Astrocyte of the hippocampus (primary cell): ENCODE measurements around the gene STK17B.
A peak's percentile ranks its signal among the peaks of the same experiment; 100 is the strongest.
"Not testable (repeated sequence)": the region's sequence is repeated elsewhere in the genome, so short reads cannot be mapped to it uniquely, and the experiment has no call there.

Source experiments
- DNase-seq: peaks from one replicate; pipeline ENCODE4 v3.0.0; 2011; ENCODE audit warnings: low read depth, low spot score

Gene STK17B

DNA sequence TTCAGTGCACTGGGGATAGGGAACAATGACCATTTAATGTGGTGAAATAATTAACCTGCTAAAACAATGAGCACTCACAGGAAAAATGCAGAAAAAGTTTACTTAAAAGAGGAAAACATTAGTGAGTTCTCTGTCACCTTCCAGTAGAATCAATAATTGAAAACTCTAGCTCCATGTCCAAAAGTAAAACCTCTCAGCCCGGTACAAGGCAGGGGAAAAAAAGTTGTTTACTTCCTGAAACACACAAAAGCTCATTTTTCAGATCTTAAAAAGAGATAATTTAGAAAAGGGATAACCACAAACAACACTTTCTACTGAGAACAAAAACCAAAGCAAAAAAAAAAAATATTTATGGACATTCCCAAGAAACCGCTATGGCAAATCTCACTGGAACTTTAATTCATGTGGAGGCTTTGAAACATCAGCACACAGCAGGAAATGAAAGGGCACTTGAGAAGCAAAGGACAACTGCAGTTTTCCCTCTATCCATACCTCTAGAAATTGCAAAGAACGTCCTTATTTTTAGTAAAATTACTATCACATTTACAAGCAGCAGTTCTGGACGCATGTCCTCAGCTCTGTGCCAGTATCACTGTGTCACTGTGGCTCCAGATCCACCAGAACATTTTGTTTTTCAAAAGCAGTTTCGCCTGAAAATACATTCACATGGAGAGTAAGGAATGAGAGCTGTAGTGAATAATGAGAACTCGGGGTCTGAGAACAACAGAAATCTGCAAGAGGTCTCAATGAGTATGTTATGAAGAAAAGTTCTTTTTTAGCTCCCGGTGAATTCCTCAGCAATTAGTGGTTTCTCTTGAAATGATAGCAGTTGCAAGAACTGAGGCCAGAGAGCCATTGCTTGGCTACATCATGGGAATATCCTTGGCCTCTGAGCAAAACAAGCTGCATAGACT is 58.1 kb downstream of the STK17B start:
- DNase-seq, result peak; percentile 83

DNA sequence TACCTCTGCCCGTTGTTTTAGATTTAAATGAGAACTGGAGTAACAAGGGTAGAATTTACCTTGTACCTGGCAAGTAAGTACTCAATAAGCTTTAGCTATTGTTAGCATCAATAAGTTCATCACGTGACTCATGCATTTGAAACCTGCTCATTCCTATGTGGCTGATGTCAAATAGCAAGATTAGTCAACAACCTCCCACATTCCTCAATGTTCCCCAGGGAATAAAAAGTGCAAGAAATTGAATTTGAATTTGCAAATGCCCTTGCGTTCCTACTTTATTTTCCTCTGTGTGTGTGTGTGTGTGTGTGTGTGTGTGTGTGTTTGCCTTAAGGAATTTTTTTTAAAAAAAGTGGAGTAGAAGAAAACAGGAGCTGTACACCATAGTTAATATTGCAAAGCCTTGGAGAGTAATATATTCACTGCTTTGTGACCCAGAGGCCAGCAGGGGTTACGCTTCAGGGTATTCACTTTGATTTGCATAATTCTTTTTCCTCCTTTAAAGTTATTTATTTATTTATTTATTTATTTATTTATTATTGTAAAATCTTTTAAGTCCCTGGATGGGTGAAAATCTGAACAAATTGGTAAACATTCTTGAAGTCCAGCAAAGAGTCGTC is 58.9 kb downstream of the STK17B start:
- peak; percentile 81 for DNase-seq

DNA sequence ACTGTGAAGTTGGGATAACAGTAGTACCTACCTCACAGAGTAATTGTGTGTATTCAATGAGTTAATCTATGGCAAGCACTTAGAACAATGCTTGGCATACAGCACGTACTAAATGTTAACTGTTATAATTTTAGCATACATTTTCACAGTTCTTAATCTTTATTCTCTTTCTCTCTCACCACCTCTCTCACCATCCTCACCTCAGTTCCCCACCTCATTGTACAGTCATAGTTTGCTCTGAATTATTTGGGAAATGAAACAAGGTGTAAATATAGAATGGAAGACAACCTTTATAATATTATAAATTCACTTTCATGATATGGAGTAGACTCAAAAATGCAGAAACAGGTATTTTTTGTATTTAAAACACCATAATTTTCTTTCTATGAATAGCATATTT is 62.8 kb downstream of the STK17B start:
- DNase-seq, result no peak

DNA sequence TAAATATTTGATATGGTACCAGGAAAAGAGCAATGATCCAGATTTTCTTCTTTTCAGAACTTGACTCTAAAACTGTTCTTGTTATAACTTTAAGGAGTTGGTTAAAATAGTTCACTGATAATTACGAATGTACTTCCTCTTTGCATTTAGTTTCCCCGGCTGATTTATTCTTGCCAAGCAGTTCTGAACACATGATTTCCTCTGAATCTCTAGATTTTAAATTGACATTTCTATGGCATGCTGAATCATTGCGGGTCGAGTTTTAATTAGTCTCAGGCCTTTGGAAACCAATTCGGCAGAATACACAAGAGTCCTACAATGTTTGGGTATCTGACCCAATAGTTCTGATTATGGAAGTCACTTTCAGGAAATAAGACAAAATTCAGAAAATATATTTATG is 65.4 kb downstream of the STK17B start:
- no peak for DNase-seq

DNA sequence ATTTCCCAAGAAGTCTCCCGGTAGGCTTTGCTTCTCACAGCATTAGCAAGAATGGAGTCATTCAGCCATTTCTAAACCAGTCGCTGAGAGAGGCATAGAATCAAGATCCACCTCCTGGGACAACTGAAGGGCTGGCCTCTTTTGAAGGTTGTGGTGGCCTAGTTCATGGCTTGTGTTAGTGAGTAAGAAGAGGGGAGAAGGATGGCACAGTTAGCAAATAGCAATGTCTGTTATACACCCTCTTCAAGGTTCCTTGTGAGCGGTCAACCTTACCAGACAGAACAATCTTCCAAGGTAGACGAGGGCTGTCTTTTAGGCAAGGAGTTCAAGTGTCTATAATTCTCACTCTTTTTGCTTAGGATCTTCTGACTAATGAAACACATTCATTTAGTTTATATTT is 67.3 kb downstream of the STK17B start:
- DNase-seq, result no peak

DNA sequence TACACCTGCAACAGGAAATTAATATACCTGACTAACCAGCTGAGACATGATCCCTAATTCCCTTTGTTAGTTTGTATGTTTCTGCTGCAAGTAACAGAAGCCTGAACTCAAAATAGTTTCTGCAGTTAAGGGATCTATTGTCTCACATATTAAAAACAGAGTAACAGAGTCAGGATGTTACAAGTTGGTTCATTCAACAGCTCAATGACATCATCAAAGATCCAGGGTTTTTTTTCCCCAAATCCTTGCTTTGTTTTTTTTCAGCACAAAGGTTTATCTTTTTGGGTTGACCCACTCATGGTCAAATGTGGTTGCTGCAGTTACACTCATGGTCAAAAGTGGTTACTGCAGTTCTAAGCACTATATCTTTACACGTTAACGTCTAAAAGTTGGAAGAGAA is 67.8 kb downstream of the STK17B start:
- DNase-seq, result no peak

DNA sequence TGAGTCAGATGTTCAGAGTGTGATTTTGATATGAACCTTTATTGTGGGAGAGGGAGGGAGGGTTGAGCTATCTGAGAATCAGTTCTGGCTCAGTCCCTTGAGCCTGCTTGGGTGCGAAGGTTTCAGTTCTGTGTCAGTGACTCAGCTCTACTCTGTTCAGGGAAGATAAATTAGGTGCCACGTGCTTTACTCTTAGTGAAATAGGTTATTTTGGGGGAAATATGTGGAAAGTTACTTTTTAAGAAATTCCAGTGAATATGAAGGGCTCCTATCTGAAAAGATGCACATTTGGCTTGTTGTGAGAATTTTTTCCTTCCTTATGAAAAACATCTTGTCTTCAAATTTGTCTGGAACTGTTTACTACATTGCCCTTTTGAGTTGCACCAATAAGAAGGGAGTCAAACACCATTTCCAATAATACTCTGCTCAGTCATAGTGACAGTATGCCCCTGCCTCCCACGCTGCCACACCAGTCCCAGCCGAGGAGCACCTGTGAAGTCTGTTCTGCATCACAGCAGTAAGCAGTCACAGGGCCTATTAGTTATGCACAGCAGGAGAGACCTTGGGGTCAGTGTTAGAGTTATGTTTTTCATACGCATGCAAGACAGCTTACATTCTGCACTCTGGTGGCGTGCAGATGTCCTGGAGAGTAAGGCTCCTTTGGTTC is 69.9 kb downstream of the STK17B start:
- no peak for DNase-seq

DNA sequence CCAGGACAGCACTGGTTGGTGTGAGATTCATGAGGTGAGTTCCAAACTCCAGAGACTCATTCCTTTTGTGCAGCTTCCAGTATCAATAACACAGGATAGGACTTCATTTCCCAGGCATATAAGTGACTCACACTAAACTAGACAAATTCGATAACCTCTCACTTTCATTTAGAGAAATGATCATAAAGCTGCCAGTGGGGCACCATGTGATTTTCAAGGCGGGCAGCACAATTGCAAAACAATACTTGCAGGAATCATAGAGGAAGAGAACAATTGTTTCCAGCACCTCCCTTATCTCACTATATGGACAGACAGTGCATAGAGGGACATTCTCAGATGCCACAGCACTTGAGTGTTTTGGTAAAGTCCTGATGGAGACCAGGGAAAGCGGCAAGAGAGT is 71.5 kb downstream of the STK17B start:
- DNase-seq, result no peak

DNA sequence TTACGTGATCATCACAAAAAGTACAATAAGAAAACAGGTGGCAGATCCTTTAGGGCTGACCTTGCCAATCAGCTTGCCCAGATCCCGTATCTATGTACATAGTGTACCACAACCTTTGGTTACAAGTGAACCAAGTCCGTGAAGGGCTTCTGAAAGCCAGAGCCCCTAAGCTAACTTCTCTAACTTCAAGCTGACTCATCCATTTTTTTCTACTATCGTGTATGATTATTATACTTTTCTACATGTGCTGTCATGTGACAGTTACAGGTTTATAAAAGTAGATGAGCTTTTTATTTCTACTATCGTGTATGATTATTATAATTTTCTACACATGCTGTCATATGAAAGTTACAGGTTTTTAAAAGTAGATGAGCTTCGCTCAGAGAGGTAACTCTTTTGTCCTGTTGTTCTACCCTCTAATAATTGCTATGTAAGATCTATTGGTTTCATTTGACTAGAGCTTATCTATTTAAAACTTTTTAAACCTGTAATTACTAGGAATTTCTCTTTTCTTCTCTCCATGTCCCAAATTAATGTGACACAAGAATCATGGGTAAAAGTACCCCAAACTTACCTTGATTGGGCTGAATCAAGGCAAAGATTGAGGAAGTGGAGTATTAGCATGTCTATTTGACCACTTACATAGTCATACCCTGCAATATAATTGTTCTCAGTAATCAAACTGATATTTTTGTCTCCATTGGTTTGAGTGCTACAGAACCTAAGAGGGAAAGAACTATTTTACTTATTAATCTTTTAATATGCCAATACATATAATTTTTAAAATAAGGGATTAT is 73.3 kb downstream of the STK17B start:
- no peak for DNase-seq

DNA sequence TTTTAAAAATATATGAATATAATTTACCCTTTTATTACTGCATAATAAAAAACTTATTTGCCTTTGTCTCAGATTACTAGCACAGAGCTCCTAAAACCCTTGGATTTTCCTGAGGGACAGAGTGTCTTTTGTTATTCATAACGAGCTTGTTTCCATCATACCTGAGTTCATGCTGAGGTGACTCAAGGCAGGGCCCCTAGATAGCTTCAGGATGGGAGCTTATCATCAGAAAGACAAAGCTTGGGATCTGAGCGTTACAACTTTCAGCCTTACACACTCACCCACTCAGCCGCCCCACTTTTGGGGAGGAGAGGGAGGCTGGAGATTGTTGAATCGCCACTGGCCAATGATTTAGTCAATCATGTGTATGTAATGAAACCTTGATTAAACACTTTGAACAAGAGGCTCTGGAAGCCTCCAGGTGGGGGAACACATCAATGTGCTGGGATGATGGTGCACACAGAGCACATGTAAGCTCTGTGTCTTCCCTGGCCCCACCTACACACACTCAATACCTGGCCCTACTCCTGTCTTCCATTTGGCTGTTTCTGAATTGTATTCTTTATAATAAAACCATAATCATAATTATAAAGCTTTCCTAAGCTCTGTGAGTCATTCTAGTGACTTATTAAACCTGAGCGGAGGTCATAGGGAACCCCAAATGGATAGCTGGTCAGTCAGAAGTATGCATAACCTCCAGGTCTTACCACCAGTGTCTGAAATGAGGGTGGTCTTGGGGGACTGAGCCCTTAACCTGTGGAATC is 74.2 kb downstream of the STK17B start:
- no peak for DNase-seq

DNA sequence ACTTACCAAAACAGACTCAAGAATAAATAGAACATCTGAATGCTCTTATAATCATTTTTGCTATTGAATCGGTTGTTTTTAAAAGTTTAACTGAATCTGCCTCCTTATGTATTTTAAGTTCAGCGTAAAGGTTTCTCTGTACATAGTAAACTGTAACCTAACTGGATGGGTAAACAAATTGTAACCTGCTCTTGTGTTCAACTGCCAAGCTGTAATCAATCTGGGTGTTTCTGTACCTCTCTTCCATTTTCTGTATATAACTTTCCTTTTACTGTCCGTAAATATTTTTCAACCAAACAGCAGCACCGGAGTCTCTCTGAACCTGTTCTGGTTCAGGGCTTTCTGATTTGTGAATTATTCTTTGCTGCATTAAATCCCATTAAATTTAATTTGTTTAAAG is 75.1 kb downstream of the STK17B start:
- no peak for DNase-seq

DNA sequence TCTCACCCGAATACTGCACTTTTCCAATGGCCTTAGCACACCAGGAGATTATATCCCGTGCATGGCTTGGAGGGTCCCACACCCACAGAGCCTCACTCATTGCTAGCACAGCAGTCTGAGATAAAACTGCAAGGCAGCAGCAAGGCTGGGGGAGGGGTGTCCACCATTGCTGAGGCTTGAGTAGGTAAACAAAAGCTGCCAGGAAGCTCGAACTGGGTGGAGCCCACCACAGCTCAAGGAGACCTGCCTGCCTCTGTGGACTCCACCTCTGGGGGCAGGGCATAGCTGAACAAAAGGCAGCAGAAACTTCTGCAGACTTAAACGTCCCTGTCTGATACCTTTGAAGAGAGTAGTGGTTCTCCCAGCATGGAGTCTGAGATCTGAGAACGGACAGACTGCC is 81.9 kb downstream of the STK17B start:
- DNase-seq, result not testable (repeated sequence)

DNA sequence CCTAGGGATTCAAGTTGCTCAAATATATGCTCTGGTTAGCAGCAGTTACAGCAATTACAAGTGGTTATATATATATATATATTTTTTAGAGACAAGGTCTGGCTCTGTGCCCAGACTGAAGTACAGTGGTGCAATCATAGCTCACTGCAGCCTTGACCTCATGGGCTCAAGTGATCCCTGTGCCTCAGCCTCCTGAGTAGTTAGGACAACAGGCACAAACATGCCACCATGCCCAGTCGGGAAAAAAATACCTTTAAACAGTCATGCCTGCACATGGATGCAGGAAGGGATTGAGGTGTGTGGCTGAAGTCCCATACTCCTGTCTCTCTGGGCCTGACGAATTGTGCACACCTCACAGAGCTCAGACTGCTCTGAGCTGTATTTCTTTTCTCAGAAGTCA is 83.2 kb downstream of the STK17B start:
- DNase-seq, result no peak

DNA sequence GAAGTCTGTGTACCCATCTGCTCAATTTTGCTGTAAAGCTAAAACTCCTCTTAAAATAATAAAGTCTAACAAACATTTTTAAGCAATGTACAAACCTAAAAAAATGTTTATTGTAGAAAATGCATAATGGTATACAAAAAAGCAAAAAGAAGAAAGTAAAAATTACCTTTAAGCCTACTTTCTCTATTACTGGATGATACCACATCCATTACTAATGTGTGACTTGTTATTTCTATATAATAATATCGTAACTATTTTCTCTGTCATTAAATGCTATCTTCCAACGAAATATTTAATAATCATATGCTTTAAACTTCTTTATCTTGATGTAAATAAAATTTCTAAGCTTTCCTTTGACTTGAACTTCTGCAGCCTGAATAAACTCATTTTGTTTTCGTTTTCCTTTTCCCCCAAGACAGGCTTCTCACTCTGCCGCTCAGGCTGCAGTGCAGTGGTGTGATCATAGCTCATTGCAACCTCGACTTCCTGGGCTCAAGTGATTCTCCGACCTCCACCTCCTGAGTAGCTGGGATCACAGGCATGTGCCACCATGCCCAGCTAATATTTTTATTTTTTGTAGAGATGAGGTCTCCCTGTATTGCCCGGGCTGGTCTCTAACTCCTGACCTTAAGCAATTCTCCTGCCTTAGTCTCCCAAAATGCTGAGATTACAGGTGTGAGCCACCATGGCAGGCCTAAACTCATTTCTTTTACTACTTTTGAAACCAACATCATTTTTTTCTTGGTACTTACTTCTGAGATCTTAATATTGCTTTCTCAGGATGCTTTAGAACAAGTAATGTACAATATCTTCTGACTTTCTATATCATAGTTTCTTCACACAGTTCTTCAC is 84.6 kb downstream of the STK17B start:
- DNase-seq, result no peak

DNA sequence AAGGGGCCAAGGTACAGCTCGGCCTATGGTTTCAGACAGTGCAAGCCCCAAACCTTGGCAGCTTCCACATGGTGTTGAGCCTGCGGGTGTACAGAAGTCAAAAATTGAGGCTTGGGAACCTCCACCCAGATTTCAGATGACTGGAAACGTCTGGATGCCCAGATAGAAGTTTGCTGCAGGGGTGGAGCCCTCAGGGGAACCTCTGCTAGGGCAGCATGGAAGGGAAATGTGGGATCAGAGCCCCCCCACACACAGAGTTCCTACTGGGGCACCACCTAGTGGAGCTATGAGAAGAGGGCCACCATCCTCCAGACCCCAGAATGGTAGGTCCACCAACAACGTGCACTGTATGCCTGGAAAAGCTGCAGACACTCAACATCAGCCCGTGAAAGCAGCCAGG is 87.8 kb downstream of the STK17B start:
- DNase-seq, result no peak
